ENCODE measurements around the gene TMEM231.
A peak's percentile ranks its signal among the peaks of the same experiment; 100 is the strongest.

Gene TMEM231

GRCh38 chr16:75497558-75497957 lies 58.5 kb downstream of the TMEM231 start:
- no peak for TF ChIP-seq CTCF (IDR thresholded peaks at IDR 0.05; ENCODE audit: low read depth, low read length, missing control alignments)
- DNase-seq (ENCODE audit: extremely low read depth, low read depth), result no peak

GRCh38 chr16:75495076-75495674 lies 60.9 kb downstream of the TMEM231 start, which contains the start of gene CHST6:
Gene CHST6, minus strand, starts transcription at chr16:75495441. Its CDS starts 15,613 bp downstream, at chr16:75479828.
- peak within 1 kb of the TSS; percentile 46 for H3K4me3 ChIP-seq (replicated peaks; ENCODE audit: low read depth, low read length)
- no peak for TF ChIP-seq CTCF (IDR thresholded peaks at IDR 0.05; ENCODE audit: low read depth, low read length, missing control alignments)
- no peak for DNase-seq (ENCODE audit: extremely low read depth, low read depth)

More at GRCh38 chr16:75497558-75497957, 58.5 kb downstream of the TMEM231 start:
- H3K4me3 ChIP-seq (replicated peaks; ENCODE audit: low read depth, low read length), result no peak overlapping the region

- no peak for TF ChIP-seq CTCF (IDR thresholded peaks at IDR 0.05; ENCODE audit: low read depth, low read length, missing control alignments)
- no peak for DNase-seq (ENCODE audit: extremely low read depth, low read depth)
- H3K4me3 ChIP-seq (replicated peaks; ENCODE audit: low read depth, low read length), result peak overlapping the region; percentile 46
Observed at GRCh38 chr16:75494661-75495075, 61.4 kb downstream of the TMEM231 start.

GRCh38 chr16:75494184-75494583 lies 61.9 kb downstream of the TMEM231 start:
- no peak for TF ChIP-seq CTCF (IDR thresholded peaks at IDR 0.05; ENCODE audit: low read depth, low read length, missing control alignments)
- no peak for DNase-seq (ENCODE audit: extremely low read depth, low read depth)

GRCh38 chr16:75491876-75492275 lies 64.2 kb downstream of the TMEM231 start:
- TF ChIP-seq CTCF (IDR thresholded peaks at IDR 0.05; ENCODE audit: low read depth, low read length, missing control alignments), result peak; percentile 17
- H3K4me3 ChIP-seq (replicated peaks; ENCODE audit: low read depth, low read length), result no peak overlapping the region
- no peak for DNase-seq (ENCODE audit: extremely low read depth, low read depth)

More at GRCh38 chr16:75494184-75494583, 61.9 kb downstream of the TMEM231 start:
- H3K4me3 ChIP-seq (replicated peaks; ENCODE audit: low read depth, low read length), result peak overlapping the region; percentile 46

GRCh38 chr16:75488322-75488721 lies 67.7 kb downstream of the TMEM231 start:
- no peak overlapping the region for H3K4me3 ChIP-seq (replicated peaks; ENCODE audit: low read depth, low read length)
- no peak for TF ChIP-seq CTCF (IDR thresholded peaks at IDR 0.05; ENCODE audit: low read depth, low read length, missing control alignments)
- DNase-seq (ENCODE audit: extremely low read depth, low read depth), result no peak
